ENCODE data around the gene CFAP119.

Gene CFAP119

GRCh38 chr16:30780549-30780948, 18.7 kb upstream of the CFAP119 start:
- DNase-seq, result no peak

- DNase-seq, result no peak
Observed at GRCh38 chr16:30780021-30780420, 18.2 kb upstream of the CFAP119 start.

GRCh38 chr16:30779596-30779995, 17.7 kb upstream of the CFAP119 start:
- DNase-seq, result no peak

- no peak for DNase-seq
Observed at GRCh38 chr16:30778549-30779244, 16.8 kb upstream of the CFAP119 start.

GRCh38 chr16:30777591-30778297, 15.9 kb upstream of the CFAP119 start:
- DNase-seq, result no peak

- peak; percentile 93 for DNase-seq
Observed at GRCh38 chr16:30775392-30776188, 13.7 kb upstream of the CFAP119 start.

GRCh38 chr16:30775131-30775391, 13.2 kb upstream of the CFAP119 start:
- DNase-seq, result no peak

GRCh38 chr16:30774367-30775130, 12.7 kb upstream of the CFAP119 start:
- DNase-seq, result peak; percentile 52

- no peak for DNase-seq
Observed at GRCh38 chr16:30773826-30774225, 12.0 kb upstream of the CFAP119 start.

- DNase-seq, result no peak
Observed at GRCh38 chr16:30771726-30772125, 9.9 kb upstream of the CFAP119 start.

GRCh38 chr16:30769379-30770089, 7.7 kb upstream of the CFAP119 start:
- no peak for DNase-seq

- no peak for DNase-seq
Observed at GRCh38 chr16:30768583-30769181, 6.8 kb upstream of the CFAP119 start.

GRCh38 chr16:30767767-30768465, 6.1 kb upstream of the CFAP119 start:
- DNase-seq, result no peak

GRCh38 chr16:30766933-30767284, 5.0 kb upstream of the CFAP119 start:
- no peak for DNase-seq

GRCh38 chr16:30766206-30766932, 4.5 kb upstream of the CFAP119 start:
- no peak for DNase-seq

GRCh38 chr16:30764816-30765465, 3.1 kb upstream of the CFAP119 start:
- no peak for DNase-seq

- DNase-seq, result no peak
Observed at GRCh38 chr16:30764086-30764485, 2.2 kb upstream of the CFAP119 start.

GRCh38 chr16:30762991-30763725, 1.3 kb upstream of the CFAP119 start:
- DNase-seq, result no peak

GRCh38 chr16:30761427-30761927, 385 bp downstream of the CFAP119 start:
- DNase-seq, result peak; percentile 66
